Measurements from ENCODE around the gene PTPRN2. TPM values are rescaled to one million over a fixed set of nuclear protein-coding genes. Genes with fewer than 3 reads are reported as not detected.

Gene PTPRN2
- total and polyA plus RNA-seq, 2 of the 13 experiments (the other 11 are each of a cell fraction or from before 2014, with no cell fraction given), result 2.5 to 24.2 TPM

DNA sequence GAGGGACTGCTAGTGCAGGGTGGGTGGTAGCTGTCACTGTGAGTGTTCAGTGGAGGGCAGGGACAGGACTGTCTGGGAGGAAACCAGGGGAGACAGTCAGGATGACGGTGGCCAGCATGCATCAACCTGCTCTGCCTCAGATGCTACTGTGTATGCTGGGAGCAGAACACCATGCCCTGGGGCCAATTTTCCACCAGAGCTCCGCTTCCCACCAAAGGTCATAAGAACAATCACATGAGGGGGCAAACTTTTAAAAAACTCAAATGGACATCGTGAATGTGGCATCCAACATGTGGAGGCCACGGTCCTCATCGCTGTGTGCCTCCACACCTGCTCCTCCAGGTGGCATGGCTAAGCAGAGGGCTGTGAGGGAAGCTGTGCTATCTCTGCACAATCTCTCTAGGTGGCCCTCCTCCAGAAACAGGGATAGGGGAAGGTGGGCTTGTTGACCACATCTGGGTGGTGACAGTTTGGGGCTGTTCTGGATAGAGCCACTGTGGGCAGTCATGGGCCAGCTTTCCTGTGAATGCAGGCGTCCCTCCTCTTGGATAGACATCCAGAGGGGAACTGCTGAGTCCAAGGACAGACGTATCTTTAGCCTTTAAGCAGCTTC lies 411.0 kb downstream of the PTPRN2 start:
- H3K36me3 ChIP-seq (replicated peaks in 1 of 2; ENCODE audit: control insufficient read depth in 1 of 2, insufficient read depth in 2 of 2, low read length in 2 of 2), result no peaks in the 10 kb centered on the region
- DNase-seq (ENCODE audit: low spot score) (no peak), ATAC-seq (no peak; the same call in 2 of the 3 replicates), FAIRE-seq (no peak)
- BruUV-seq (replicated peaks), result no TSS peak
- H3K4me1 ChIP-seq (ENCODE audit: insufficient read depth, low read length), result no peaks in the 10 kb centered on the region
- intact Hi-C loops (cut with micrococcal nuclease; ENCODE audit: unreplicated experiment) (no loop called here), in situ Hi-C loops (cut with HindIII; ENCODE audit: extremely low pct_ligation_motif_present, low pct_unique_long_range_greater_than_20kb) (no loop called here)
- no peaks in the 10 kb centered on the region for H3K79me2 ChIP-seq (ENCODE audit: insufficient read depth, low read length)
- 91% methylated on average over 3 of the region's 7 CpGs for WGBS (ENCODE audit: low lambda C conversion rate)
- H3K9ac ChIP-seq (ENCODE audit: insufficient read depth, low read depth, low read length), result no peak overlapping the region
- H4K20me1 ChIP-seq (ENCODE audit: insufficient read depth, low read length), result peaks cover 9% of the 10 kb centered on the region; the same call in 1 of the 2 replicates
- no peaks in the 10 kb centered on the region for H3K9me3 ChIP-seq (ENCODE audit: low read length)
- H3K27ac ChIP-seq (ENCODE audit: extremely low read length, insufficient read depth, low read length), result no peak overlapping the region
- POLR2A ChIA-PET, result no interaction called here
- H3K27me3 ChIP-seq (ENCODE audit: control insufficient read depth in 1 of 2, insufficient read depth in 2 of 2, low read length in 2 of 2), result no peaks in the 10 kb centered on the region
- no peak overlapping the region for H3K4me3 ChIP-seq (replicated peaks in 1 of 3; ENCODE audit: insufficient read depth in 1 of 3, low read depth in 2 of 3, low read length in 3 of 3)
- H3K4me2 ChIP-seq (ENCODE audit: low read depth, low read length), result no peak overlapping the region
- TF ChIP-seq ZNF713 (CRISPR knock-in tag; IDR thresholded peaks at IDR 0.05) (no peak), HDAC1 (CRISPR knock-in tag; IDR thresholded peaks at IDR 0.05) (no peak), HMG20B (CRISPR knock-in tag; conservative IDR thresholded peaks at IDR 0.05) (no peak), SOX5 (CRISPR knock-in tag; IDR thresholded peaks at IDR 0.05; ENCODE audit: borderline replicate concordance) (no peak), POGZ (CRISPR knock-in tag; IDR thresholded peaks at IDR 0.05) (no peak), MXI1 (IDR thresholded peaks at IDR 0.05; ENCODE audit: borderline replicate concordance, low read depth, low read length) (no peak), ZBTB8A (CRISPR knock-in tag; IDR thresholded peaks at IDR 0.05; ENCODE audit: borderline replicate concordance, low read depth) (no peak), ZNF75D (CRISPR knock-in tag; IDR thresholded peaks at IDR 0.05; ENCODE audit: borderline replicate concordance) (no peak), JUNB (CRISPR knock-in tag; IDR thresholded peaks at IDR 0.05; ENCODE audit: borderline replicate concordance) (no peak), ZNF558 (CRISPR knock-in tag; IDR thresholded peaks at IDR 0.05; ENCODE audit: borderline replicate concordance) (no peak), ZNF17 (CRISPR knock-in tag; IDR thresholded peaks at IDR 0.05) (no peak), U2AF1 (optimal IDR thresholded peaks at IDR 0.05; ENCODE audit: low read depth, low read length) (no peak), ZKSCAN8 (CRISPR knock-in tag; IDR thresholded peaks at IDR 0.05; ENCODE audit: borderline replicate concordance) (no peak), TBP (CRISPR knock-in tag; IDR thresholded peaks at IDR 0.05) (no peak), ZNF253 (CRISPR knock-in tag; IDR thresholded peaks at IDR 0.05; ENCODE audit: borderline replicate concordance) (no peak), MTF1 (CRISPR knock-in tag; IDR thresholded peaks at IDR 0.05) (no peak), ZNF121 (CRISPR knock-in tag; IDR thresholded peaks at IDR 0.05) (no peak), MAFK (conservative IDR thresholded peaks at IDR 0.05 in 1 of 2, IDR thresholded peaks at IDR 0.05 in 1 of 2; ENCODE audit: low read length in 2 of 2) (no peak), CBX5 (CRISPR knock-in tag; IDR thresholded peaks at IDR 0.05; ENCODE audit: borderline replicate concordance) (no peak)
- H2AFZ ChIP-seq (ENCODE audit: low read length), result no peak overlapping the region
- CTCF ChIA-PET (ENCODE audit: low intra/inter-chr PET ratio, low total read pairs), result no interaction called here
